Upper lobe of left lung (tissue), 6 donors: ENCODE measurements around the gene STX11. TPM values are rescaled to one million over a fixed set of nuclear protein-coding genes. Genes with fewer than 3 reads are reported as not detected.

Experiments used
- ATAC-seq, 2 donors: fragments of 200-7000 bp; cut with Tn5 transposase; one replicate each; pipeline ENCODE4 v1.9.1; 2022; ENCODE audit warnings: mild to moderate bottlenecking in 2 of 2, moderate library complexity in 2 of 2; ENCODE audit not compliant: low FRiP score in 2 of 2
- DNase-seq, 2 donors: peaks; one replicate each; pipeline ENCODE4 v3.0.0-alpha.2; 2019 to 2020
- H3K27ac ChIP-seq, 4 donors: fragments of 200-600 bp; sonication (generic); one replicate each; pipeline ENCODE4 v1.5.1; 2016 to 2019
- H3K27me3 ChIP-seq, 4 donors: fragments of 200-600 bp; sonication (generic); one replicate each; pipeline ENCODE4 v1.5.1; 2017 to 2019
- H3K36me3 ChIP-seq, 4 donors: fragments of 200-600 bp; sonication (generic); one replicate each; pipeline ENCODE4 v1.5.1; 2016 to 2019
- H3K4me1 ChIP-seq, 4 donors: fragments of 200-600 bp; sonication (generic); one replicate each; pipeline ENCODE4 v1.5.1; 2018 to 2019
- H3K4me3 ChIP-seq, 4 donors: fragments of 200-600 bp; sonication (generic); one replicate each; pipeline ENCODE4 v1.5.1; 2017 to 2019; ENCODE audit warnings: mild to moderate bottlenecking in 2 of 4, moderate library complexity in 1 of 4
- H3K9me3 ChIP-seq, 4 donors: fragments of 200-600 bp; sonication (generic); one replicate each; pipeline ENCODE4 v1.5.1; 2018 to 2019
- CTCF ChIP-seq, 6 experiments: fragments of 450-650 bp in 4 of 6; fragments of 200-600 bp in 2 of 6; sonication (generic) in 2 of 6; IDR thresholded peaks; one replicate each; pipeline ENCODE4 v1.5.1; 2016 to 2019; ENCODE audit warnings: antibody characterized with exemption in 6 of 6
- EP300 ChIP-seq, 4 donors: sonication (generic); formaldehyde crosslinking; IDR thresholded peaks; one replicate each; pipeline ENCODE4 v1.5.1; 2017; ENCODE audit warnings: antibody characterized with exemption in 4 of 4, control low read depth in 2 of 4
- POLR2A ChIP-seq, 4 donors: fragments of 450-650 bp; IDR thresholded peaks; one replicate each; pipeline ENCODE4 v1.5.1; 2016 to 2017; ENCODE audit warnings: antibody characterized with exemption in 4 of 4, mild to moderate bottlenecking in 2 of 4
- POLR2AphosphoS5 ChIP-seq, 2 donors: sonication (generic); formaldehyde crosslinking; IDR thresholded peaks; one replicate each; pipeline ENCODE4 v1.5.1; 2017; ENCODE audit warnings: antibody characterized with exemption in 2 of 2
- WGBS, 2 donors: methylation state at CpG; one replicate each; pipeline ENCODE4 v1.1.5; 2017 to 2018; 5-methylcytosine and 5-hydroxymethylcytosine counted together
- total RNA-seq, 6 donors: library from RNA; depleted of rRNA in 4 of 6; stranded (reverse); fragments of >200 nt in 4 of 6; gene quantifications; one replicate each; pipeline versions ENCODE4 v1.1.0 to v1.2.1, GENCODE V29; 2016 to 2021
- donor health status: DM: no; HTN: no; CAD: no; lungs with moderate emphysema.
- donor health status: DM: no; HTN: yes; CAD: no; lungs with severe emphysema.

The STX11 gene
- total RNA-seq, 6 donors from 2014 or later: 47.9 to 134 (median 75.5) TPM

GRCh38 chr6:144232176-144232831, 82.0 kb downstream of the STX11 start:
- 77 to 78% methylated on average over 4 of the region's 4 CpGs for WGBS, 2 donors
- Histone ChIP-seq H3K4me1 (no peaks in the 10 kb centered on the region), H3K4me3 (no peak overlapping the region), H3K27me3 (no peaks in the 10 kb centered on the region), H3K36me3 (no peaks in the 10 kb centered on the region), H3K27ac (no peak overlapping the region), H3K9me3 (no peaks in the 10 kb centered on the region)
- ATAC-seq (no peak), DNase-seq (no peak)
- TF ChIP-seq CTCF (IDR thresholded peaks at IDR 0.05) (no peak), POLR2AphosphoS5 (IDR thresholded peaks at IDR 0.05) (no peak), POLR2A (IDR thresholded peaks at IDR 0.05) (no peak), EP300 (IDR thresholded peaks at IDR 0.05) (no peak)

DNA sequence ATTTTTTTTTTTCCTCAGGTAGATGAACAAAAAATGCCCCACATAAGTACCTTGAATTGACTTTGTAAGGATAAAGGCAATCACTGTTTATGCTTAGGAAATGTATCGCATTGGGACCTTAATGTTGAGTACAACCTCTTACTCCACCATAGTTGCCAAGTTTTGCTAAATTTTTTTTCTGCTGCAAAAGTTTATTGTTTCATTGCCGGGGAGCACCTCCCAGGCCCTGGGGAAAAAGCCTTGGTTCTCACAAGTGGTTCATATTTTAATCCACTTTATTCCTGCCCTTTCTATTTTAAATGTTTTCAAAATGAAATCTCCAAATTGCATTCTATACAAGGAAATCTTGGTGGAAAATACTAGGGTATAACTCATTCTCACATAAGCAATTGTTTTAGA, 82.5 kb downstream of the STX11 start:
- Histone ChIP-seq H3K36me3 (no peaks in the 10 kb centered on the region), H3K27ac (no peak overlapping the region), H3K4me3 (no peak overlapping the region), H3K27me3 (no peaks in the 10 kb centered on the region), H3K9me3 (no peaks in the 10 kb centered on the region), H3K4me1 (no peaks in the 10 kb centered on the region)
- no peak for TF ChIP-seq POLR2A (IDR thresholded peaks at IDR 0.05)
- TF ChIP-seq POLR2AphosphoS5 (IDR thresholded peaks at IDR 0.05): no peak
- TF ChIP-seq EP300 (IDR thresholded peaks at IDR 0.05): no peak
- TF ChIP-seq CTCF (IDR thresholded peaks at IDR 0.05): no peak
- WGBS, 2 donors: 83 to 90% methylated on average over 2 of the region's 2 CpGs
- DNase-seq (no peak), ATAC-seq (no peak)

DNA sequence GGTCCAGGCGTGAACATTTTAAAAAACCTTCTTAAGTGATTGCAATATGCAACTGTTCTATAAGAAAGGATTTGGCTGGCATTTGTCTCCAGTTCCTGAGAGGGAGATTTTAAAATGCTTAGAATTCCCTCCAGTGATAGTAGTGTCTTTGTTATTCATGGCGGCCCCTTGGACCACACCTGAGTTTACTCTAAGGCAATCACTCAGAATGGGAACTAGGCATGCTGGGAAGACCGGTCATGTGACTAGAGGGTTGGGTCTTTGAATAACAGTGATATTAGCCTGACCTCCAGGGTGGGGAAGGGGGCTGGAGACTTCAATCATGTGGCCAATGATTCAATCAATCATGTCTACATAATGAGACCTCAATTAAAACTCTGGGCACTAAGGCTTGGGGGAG, 84.1 kb downstream of the STX11 start:
- no peak for ATAC-seq
- DNase-seq: no peak
- no peak overlapping the region for H3K27ac ChIP-seq
- WGBS, 2 donors: 89 to 93% methylated on average over 3 of the region's 3 CpGs
- no peaks in the 10 kb centered on the region for H3K4me1 ChIP-seq
- no peak for TF ChIP-seq POLR2AphosphoS5 (IDR thresholded peaks at IDR 0.05)
- TF ChIP-seq EP300 (IDR thresholded peaks at IDR 0.05): no peak
- no peak for TF ChIP-seq POLR2A (IDR thresholded peaks at IDR 0.05)
- no peak for TF ChIP-seq CTCF (IDR thresholded peaks at IDR 0.05)
- no peaks in the 10 kb centered on the region for H3K9me3 ChIP-seq
- no peaks in the 10 kb centered on the region for H3K36me3 ChIP-seq
- H3K27me3 ChIP-seq: no peaks in the 10 kb centered on the region
- H3K4me3 ChIP-seq: no peak overlapping the region

DNA sequence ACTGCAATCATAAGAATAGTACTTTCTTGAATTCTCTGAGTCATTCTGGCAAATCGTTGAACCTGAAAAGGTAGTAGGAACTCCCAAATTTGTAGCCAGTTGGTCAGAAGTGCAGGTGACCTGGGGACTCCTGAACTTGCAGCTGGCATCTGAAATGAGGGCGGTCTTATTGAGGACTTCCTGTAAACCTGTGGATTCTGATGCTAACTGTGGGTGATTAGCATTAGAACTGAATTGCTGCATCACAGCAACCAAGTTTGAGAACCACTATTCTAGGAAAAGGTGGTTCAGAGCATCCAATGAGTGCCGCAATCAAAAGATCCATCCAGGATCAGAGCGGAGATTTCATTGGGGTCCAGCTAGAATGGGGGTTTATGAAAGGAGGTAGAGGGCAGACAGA, 84.6 kb downstream of the STX11 start:
- ATAC-seq: no peak
- TF ChIP-seq POLR2A (IDR thresholded peaks at IDR 0.05) (no peak), POLR2AphosphoS5 (IDR thresholded peaks at IDR 0.05) (no peak), EP300 (IDR thresholded peaks at IDR 0.05) (no peak), CTCF (IDR thresholded peaks at IDR 0.05) (no peak)
- H3K4me1 ChIP-seq: no peaks in the 10 kb centered on the region

More for the DNA sequence above, 84.6 kb downstream of the STX11 start:
- Histone ChIP-seq H3K4me3 (no peak overlapping the region), H3K27me3 (no peaks in the 10 kb centered on the region), H3K9me3 (no peaks in the 10 kb centered on the region), H3K36me3 (no peaks in the 10 kb centered on the region), H3K27ac (no peak overlapping the region)
- 74 to 100% methylated on average over 4 of the region's 4 CpGs for WGBS, 2 donors
- DNase-seq: no peak

Other genes with a start within 250 kb of the STX11 start
- 10 to 100 TPM; 22.5 to 47.5 (median 35.4) TPM for gene PLAGL1, start 142.3 kb upstream of the STX11 start, total RNA-seq
- gene SF3B5, start 54.9 kb upstream of the STX11 start, total RNA-seq: 100 to 1,000 TPM in 3 of 6 donors, 10 to 100 TPM in 3; 47.1 to 157 (median 96.9) TPM
- gene UTRN, start 134.8 kb downstream of the STX11 start, total RNA-seq: 100 to 1,000 TPM; 209 to 637 (median 340) TPM